M059J (cell line): Measurements from ENCODE around the gene ALDOA. TPM values are rescaled to one million over a fixed set of nuclear protein-coding genes. Genes with fewer than 3 reads are reported as not detected.
A peak's percentile ranks its signal among the peaks of the same experiment; 100 is the strongest.
"Not testable (repeated sequence)": the region's sequence is repeated elsewhere in the genome, so short reads cannot be mapped to it uniquely, and the experiment has no call there.

ENCODE experiments used
- DNase-seq: peaks from one replicate; pipeline ENCODE4 v3.0.0-alpha.2; 2012; ENCODE audit warnings: low read depth
- total RNA-seq: library from RNA; depleted of rRNA; stranded (reverse); fragments of >200 nt; shearing (Covaris generic); gene quantifications from 2 replicates; pipeline ENCODE4 v1.2.3, GENCODE V29; 2014; rRNA removed

The ALDOA gene
- total RNA-seq = 3,016 and 3,039 TPM in 2 replicates

DNA sequence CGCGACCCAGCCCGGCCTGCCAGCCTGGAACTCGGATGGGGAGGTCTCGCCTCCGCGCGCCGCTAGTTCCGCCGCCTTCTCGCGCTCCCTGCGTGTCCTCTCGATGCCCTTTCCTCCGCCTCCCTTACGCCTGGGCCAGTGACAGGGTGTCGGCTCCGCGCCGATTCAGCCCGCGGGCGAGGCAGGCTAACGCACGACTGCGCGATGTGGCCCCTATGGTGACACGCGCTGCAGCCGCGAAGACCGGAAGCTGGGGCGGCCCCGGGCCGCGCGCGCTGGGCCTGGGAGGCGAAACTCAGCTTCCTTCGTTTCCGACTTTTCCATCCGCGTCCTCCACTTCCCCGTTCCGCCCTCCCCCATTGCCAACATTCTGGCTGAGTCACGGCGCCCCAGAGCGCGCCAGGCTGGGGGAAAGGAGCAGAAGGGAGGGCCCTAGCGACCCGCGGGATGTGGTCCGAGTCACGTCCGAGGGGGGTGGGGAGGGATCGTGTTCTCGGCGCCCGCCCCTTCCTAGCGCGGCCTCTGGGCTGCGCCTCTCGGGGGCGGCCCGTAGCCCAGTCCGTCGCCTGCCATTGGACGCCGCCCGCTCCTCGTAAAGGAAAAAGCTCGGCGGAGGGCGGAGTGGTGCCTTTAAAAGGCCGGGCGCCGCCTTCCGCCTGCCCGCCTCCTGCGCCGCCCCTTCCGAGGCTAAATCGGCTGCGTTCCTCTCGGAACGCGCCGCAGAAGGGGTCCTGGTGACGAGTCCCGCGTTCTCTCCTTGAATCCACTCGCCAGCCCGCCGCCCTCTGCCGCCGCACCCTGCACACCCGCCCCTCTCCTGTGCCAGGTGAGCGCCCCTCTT, at the start of gene ALDOA:
TSS of gene ALDOA (plus strand) at position 659 of the 841 bp plus-strand sequence. CDS start 1,138 bp downstream, outside the sequence.
- DNase-seq = peak; percentile 99

DNA sequence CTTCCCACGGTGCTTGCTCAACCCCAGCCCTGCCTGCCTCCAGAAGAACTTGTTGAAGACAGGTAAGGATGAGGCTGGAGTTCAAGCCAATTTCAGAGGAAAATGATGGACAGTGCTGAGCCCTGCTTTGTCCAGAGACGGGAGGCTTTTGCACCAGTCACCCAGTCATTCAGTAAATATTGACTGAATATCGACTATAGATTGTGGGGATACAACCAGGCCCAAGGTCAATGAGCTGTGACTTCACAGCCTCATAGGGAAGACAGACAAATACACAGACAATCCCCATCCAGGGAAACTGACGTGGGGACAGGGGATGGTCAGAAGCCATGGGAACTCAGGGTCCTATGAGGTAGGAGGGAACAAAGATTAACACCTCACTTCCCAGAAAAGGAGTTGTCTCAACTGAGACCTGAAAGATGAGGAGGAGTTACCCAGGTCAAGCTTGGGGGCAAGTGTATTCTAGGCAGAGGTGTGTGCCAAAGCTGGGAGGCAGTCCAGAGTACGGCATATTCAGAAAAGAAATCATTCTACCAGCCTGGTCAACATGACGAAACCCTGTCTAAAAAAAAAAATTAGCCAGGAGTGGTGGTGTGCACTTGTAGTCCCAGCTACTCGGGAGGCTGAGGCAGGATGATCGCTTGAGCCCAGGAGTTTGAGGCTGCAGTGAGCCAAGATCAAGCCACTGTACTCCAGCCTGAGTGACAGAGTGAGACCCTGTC, 48.8 kb upstream of the ALDOA start:
- no peak for DNase-seq

- DNase-seq = no peak
These were observed 48.3 kb upstream of the ALDOA start for GRCh38 chr16:30017277-30017656.

DNA sequence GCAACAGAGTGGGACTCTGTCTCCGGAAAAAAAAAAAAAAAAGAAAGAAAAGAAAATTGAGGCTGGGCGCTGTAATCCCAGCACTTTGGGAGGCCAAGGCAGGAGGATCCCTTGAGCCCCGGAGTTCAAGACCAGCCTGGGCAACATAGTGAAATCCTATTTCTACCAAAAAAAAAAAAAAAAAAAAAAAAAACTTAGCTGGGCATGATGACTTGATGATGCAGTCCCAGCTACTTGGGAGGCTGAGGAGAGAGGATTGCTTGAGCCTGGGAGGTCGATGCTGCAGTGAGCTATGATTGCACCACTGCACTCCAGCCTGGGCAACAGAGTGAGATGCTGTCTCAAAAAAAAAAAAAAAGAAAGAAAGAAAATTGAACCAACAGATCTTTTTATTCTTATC, 47.6 kb upstream of the ALDOA start:
- DNase-seq = not testable (repeated sequence)

DNA sequence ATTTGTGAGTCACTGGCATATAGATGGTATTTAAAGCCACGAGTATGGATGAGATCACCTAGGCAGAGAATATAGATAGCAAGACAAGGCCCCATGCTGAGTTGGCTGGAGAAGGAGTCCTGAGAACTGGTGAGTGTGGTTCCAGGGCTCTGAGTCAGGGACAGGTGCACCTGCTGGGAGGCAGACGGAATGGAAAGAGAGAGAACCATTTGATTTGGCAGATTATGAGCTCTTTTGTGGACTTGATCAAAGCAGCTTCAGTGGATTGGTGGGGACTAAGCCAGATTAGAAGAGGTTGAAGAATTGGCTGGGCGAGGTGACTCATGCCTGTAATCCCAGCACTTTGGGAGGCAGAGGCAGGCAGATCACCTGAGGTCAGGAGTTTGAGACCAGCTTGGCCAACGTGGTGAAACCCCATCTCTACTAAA, 46.8 kb upstream of the ALDOA start:
- DNase-seq = no peak

GRCh38 chr16:30022887-30023286, 42.7 kb upstream of the ALDOA start, which contains the start of gene C16orf92:
Gene C16orf92, plus strand, starts transcription at chr16:30023198. Its CDS starts 143 bp downstream, at chr16:30023341.
- DNase-seq = no peak

DNA sequence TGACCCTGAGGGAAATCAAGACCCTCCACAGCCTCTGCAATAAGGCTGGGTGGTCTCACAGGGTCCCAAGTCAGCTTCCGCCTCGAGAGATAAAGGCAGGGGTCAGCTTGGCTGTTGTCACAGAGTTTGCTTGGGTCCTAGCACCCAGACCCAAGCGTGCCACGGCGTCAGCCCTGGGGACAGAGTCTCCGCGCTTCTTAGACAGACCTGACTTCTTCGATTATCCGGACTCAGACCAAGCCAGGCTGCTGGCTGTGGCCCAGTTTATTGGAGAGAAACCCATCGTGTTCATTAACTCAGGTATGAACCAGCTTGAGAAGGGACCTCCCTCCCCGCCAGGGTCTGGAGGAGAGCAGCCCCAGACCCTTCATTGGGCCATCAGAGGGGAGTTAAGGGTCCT, 42.0 kb upstream of the ALDOA start:
- DNase-seq = no peak

DNA sequence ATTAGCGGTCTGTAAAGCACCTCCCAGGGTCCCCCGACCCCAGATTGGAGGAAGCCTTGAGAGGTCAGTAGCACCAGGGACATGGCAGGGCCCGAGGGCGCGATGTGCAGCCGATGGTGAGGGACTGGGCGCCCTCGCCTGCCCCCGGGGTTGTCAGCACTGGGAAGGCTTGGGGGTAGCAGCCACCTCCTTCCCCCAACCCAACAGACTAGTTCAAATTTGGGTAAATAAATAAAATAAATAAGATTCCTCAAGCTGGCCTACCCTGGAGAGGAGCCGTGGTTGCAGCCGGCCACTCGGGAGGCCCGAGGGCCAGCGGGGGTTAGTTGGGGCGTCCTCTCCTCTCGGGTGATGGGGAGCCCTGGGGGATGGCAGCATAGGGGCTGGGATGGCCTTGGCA, 41.1 kb upstream of the ALDOA start:
- DNase-seq = no peak

DNA sequence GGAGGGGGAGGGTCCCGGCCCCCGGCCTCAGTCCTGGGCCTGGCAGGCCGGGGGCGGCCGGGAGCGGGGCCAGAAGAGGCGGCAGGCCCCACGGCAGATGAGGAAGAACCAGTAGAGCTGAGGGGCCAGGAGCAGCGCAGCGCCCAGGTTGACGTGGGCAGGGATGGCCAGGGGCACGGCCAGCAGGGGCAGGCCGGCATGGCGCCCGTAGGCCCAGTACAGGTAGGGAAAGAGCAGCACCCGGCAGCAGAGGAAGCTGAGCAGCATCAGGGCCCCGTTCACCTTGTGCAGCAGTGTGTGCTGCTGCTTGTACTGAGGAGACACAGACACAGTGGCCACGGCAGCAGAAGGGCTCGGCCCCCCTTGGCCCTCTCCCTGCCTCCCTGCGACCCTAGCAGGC, 40.4 kb upstream of the ALDOA start:
- no peak for DNase-seq

DNA sequence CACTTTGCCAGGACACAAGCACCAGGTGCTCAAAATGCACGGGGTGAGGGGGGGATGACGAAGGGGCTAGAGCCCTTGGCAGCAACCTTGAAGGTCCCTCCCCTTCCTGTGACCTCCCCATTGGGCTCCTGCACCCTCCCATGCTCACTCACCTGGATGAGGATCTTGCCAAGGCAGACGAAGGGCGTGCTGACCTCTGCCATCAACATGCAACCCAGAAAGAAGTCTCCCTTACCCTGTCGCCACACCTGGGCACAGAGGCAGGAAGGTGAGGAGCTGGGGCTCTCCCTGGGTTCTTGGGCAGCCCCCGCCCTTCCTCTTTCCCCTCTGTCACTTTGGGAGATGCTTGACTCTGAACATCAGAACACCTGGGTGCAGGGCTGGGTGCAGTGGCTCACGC, 40.0 kb upstream of the ALDOA start:
- DNase-seq = no peak

DNA sequence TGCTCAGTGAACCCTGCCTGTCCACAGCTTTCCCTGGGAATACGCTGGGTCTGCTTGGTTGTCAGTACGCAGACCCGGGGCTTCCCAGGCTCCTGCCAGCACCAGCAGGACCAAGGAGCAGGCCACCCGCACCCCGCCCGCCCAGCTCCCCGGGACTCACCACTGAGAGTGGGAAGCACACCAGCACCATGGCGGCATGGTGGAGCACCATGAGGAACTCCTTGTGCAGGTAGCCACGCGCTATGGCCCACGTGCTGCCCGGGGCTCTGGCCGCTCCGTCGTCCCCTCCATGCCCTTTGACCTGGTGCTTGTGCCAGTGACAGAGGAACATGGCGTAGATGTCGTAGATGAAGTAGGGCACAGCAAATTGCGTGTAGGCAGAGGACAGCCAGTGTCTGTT, 39.1 kb upstream of the ALDOA start:
- DNase-seq = no peak

GRCh38 chr16:30027588-30028437, 37.7 kb upstream of the ALDOA start:
- no peak for DNase-seq

DNA sequence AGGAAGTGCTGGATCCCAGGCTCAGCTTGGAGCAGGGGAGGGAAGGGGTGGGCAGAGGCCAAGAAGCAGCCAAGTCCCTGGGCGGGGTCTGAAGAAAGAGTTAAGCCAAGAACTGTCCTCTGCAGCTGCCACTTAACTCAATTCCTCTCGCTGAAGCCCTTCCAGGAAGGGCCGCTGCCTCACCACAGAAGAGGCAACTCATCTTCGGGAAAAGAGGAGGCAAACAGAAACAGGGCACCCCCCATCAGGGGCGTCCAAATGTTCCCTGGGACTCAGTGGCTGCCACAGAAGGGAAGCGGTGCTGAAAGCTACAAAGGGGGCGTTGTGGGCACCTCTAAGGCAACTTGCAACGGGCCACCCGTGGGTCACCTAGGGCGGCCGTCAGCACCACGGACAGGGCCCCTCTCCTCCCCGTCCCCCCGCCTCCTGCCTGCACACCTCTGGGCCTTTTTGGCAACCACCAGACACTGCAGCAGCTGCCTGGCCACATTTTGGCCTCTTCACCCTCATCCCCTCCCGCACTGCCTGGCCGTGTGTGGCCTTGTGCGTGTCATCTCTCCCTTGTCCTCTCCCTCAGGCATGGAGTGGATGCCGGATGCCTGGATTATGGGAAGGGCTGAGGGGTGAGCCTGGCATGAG, 37.0 kb upstream of the ALDOA start:
- peak; percentile 27 for DNase-seq

DNA sequence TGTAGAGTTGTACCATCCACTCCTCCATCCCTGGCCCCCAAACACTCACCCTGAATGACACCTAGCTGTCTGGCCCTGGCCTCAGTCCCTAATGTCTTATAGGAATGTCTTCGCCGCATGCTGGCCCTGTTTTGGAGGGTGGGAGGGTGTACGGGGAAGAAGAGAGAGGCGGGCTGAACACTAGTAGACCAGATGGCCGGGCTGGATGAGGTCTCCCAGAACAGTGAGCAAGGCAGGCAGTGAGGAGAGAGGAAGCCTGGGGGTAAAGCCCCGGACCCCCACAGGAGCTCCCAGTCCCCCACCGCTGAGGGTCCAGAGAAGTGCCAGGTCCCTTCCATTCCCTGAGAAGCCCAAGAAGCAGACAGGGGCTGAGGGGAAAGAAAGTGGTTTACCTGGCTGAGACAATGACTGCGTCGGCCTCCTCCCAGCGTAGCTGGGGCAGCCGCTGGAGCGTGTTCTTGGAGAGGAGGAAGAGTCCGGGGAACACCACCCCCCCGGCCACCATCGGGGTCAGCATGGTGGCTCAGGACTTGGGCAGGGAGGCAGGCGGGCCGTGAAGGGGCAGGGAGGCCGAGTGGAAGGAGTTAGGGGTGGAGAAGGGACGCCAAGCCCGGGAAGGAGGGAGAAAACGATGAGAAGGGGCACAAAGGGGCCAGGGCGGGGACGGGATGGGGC, 35.4 kb upstream of the ALDOA start:
- no peak for DNase-seq

DNA sequence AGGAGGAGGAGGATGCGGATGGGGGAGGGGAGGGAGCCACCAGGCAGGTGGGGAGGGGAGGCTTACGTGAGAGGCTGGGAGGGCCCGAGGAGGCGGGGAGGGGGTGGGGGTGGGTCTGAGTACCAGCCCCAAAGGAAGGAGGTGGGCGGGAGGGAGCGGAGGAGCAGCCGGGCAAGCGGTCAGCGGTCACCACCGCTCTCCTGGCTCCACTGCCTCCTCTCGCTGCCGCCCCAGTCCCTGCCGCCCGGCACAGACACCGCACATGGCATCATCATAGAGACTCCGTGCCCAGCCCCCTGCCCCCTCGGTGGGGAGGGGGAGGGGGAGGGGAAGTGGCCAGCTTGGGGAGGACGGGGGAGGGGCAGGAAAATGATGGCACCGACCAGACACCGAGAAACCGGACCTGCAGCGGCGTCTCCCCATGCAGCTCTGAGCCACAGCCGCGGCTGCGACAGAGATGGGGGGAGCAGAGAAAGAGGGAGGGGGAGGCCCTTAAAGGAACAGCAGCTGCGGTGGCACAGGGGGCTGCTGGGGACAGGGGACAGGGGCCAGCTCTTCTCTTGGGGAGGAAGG, 34.6 kb upstream of the ALDOA start, which contains the start of gene TLCD3B:
TSS of gene TLCD3B (minus strand) at position 431 of the 573 bp plus-strand sequence. CDS start 744 bp downstream, outside the sequence.
- DNase-seq = no peak

DNA sequence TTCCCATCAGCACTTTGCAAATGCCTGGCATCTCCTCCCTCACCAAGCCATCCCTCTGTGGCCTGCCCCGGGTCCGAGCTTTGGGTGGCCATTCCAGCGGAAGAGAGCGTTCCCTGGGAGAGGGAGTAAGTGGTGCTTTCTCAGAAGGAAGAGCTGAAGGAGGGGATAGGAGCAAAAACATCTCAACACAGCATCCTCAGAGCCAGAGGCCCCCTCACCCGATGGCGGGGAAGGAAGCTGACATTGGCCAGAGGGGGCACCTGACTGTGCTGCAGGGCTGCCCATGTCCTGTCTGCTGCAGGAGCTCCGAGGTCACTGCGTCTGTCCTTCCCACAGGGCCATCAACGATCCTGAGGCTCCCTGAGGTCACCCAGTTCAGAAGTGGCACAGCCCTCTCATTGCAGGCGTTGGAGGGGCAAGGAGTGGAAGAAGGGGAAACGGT, 34.1 kb upstream of the ALDOA start:
- DNase-seq = no peak

DNA sequence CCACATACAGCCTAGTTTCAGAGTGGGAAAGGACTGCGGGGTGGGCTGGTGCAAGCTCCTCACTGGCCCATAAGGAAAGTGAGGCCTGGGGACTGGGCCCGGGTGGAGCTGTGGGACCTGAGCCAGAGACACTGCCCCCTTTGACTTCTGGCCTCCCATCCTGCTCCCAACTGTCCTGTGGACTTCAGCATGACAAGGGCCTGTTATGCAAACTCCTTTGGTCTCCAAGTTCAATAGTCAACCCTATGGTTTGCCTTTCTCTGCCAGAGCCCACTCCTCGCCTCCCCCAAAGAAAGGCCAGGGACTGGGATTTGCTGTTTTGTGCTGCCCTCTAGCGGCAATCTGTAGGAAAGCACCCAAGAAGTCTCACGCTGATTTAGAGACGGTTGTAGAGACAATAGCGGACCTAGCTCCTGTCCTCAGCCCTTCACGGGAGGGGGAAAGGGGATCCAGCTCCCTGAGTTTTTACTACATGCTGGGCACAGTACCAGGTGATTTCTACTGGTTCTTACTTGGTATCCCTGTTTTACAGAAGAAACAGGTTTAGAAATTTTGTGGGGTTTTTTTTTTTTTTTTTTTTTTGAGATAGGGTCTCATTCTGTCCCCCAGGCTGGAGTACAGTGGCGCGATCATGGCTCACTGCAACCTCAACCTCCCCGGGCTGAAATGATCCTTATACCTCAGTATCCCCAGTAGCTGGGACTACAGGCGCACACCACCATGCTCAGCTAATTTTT, 33.3 kb upstream of the ALDOA start:
- peak; percentile 64 for DNase-seq

GRCh38 chr16:30033270-30033669, 32.3 kb upstream of the ALDOA start:
- peak; percentile 30 for DNase-seq

GRCh38 chr16:30040221-30040620, 25.3 kb upstream of the ALDOA start:
- no peak for DNase-seq

DNA sequence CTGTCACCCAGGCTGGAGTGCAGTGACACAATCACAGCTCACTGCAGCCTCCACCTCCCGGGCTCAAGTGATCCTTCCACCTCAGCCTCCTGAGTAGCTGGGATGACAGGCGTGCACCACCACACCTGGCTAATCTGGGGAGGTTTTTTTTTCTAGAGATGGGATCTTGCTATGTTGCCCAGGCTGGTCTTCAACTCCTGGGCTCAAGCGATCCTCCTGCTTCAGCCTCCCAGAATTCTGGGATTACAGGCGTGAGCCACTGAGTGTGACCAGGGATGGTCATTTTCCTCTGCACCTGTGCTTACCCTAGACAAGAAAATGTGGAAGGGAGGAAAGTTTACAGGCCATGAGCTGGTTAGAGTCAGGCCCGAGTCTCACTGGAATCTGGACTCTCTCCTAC, 24.9 kb upstream of the ALDOA start:
- DNase-seq = not testable (repeated sequence)
